Stimulated activated CD4-positive, alpha-beta T cell treated with anti-CD3 and anti-CD28 coated beads, Interleukin-1b, Interleukin-23, amount 100 ng/mL, for 24 hours (primary cell): Measurements from ENCODE around the gene IL22RA1.

ENCODE experiments used
- DNase-seq, 4 experiments: peaks; one replicate each; pipeline ENCODE4 v3.0.0-alpha.2; 2020; ENCODE audit warnings: low read depth in 4 of 4, low spot score in 1 of 4

Gene IL22RA1

DNA sequence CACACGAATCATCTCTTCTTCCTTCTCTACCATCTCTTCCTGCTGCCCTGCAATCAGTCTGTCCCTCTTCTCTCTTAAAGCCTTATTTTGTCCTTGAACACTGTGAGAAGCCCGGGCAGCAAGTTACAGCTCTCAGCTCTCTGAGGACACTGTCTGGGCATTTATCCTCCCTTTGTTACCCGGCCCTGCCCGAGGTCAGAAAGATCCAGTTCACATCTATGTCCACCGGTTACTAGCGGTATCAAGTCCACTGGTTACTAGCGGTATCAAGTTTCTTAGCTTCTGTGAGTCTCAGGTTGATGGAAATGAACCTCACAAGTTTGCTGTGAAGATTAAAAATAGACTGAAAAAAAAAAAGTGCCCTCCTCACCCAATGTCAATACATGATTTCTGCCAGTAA lies 25.3 kb upstream of the IL22RA1 start:
- DNase-seq, result no peak

DNA sequence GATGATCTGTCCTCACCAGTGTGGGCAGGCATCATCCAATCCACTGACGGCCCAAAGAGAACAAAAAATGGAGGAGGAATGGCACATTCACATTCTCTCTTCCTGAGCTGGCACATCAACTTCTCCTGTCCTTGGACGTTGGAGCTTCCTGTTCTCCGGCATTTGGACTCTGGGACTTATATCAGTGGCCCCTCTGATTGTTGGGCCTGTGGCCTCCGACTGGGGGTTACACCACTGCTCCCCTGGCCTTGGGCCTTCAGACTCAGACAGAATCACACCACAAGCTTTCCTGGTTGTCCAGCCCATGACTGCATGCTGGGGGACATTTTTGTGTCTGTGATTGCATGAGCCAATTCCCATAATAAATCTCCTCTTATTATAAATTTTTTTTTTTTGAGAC lies 24.1 kb upstream of the IL22RA1 start:
- DNase-seq, result no peak

DNA sequence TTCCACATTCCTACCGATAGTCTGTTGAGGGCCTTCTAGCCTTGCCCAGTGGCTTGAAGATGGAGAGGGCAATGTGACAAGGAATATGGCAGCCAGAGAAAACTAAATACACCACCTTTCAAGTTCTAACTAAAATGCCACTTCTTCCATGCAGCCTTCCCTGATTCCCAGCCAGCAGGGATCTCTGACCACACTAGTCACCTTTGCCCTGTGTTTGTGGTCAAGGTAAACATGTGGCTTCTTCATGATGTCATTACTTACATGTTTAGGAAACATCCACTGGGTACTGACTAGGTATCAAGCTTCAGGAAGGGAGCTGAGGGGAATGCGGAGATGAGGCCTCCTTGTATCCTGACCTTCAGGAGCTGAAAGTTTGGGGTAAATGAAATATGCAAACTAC lies 22.6 kb upstream of the IL22RA1 start:
- DNase-seq, result no peak

DNA sequence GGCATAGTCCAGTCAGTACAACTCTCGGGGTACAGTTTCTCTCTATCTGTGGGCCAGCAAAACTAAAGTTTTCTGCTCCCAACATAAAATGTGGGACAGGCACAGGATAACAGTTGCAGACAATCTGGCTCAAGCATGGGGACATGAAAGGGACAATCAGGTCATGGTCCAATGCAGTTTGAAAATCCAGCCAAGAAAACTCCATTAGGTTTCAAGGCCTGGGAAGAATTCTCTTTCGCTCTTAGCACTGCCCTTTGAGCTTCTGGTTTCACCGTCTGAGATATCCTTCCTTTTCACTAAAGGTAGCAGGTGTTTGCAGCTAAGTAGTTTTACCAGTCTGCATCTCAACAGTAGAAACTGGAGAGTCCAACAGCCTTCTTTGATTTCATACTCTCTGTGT lies 21.1 kb upstream of the IL22RA1 start:
- no peak for DNase-seq

DNA sequence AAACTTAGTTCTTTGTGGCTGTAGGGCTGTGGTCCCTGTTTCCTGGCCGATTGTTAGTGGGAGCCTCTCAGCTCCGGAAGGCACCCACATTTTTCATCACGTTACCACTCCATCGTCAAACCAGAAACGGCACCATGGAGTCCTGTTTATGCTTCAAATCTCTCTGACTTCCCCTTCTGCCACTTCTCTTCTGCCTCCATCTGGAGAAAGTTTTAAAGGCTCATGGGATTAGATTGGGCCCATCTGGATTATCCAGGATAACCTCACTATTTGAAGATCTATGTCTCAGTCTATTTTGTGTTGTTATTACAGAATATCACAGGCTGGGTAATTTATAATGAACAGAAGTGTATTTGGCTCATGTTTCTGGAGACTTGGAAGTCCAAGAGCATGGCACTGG lies 19.3 kb upstream of the IL22RA1 start:
- no peak for DNase-seq

DNA sequence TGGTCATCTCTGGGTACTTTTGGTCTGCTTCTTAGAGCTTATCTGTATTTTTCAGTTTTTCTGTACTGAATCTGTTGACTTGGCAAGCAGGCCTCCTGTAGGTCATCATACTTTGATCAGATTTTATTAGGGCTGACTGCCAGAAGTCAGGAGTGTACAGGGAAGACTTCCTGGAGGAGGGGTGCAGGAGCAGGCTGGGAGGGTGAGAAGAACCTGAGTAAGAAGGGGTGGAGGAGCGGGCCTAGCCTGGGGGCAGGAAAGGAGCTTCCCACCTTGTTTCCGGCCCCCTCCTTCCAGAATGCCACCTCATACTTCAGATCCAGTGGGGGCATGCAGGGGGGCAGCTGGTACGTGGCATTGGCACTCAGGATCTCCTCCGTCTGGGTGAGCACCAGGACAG lies 18.3 kb upstream of the IL22RA1 start:
- no peak for DNase-seq

DNA sequence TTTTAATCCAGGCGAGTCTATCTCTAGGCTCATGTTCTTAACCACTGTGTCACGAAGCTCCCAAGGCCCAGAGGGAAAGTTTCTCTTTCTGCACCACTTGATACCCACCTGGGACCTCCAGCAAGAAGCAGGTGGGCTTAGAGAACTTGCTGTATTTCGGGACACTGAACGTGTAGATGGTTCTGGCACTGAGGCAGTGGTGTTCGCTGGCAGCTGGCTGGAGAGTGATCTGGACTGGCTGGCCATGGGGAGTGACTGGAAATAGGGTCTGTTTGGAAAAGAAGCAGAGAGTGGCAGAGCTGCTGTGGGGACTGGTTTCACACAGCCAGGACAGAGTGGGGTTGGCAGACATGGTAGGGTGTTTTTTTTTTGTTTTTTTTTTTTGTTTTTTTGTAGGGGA lies 16.4 kb upstream of the IL22RA1 start:
- no peak for DNase-seq

DNA sequence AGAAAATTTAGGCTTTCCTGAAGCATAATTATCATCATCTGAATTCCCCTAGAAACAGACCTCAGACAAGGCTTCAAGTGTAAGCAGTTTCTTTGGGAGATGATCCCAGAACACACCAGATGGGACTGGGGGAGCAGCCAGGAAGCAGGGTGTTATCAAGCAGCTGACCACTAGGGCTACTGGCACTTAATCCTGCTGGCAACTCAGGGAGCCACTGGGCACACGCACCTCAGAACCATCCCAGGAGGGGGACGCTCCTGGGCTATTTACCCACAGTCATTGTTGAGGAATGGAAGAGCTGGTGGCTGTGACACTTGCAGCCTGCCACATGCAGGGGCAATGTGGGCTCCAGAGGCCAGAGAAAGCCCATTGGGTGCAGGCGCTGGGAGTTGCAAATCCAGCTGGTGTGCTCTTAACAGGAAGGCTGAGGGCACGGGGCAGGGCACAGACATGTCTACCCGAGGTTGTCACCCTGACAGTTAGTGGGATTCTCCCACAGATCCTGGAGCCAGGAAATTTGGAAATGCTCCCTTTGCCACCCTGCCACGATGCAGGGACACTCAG lies 15.1 kb upstream of the IL22RA1 start:
- no peak for DNase-seq

DNA sequence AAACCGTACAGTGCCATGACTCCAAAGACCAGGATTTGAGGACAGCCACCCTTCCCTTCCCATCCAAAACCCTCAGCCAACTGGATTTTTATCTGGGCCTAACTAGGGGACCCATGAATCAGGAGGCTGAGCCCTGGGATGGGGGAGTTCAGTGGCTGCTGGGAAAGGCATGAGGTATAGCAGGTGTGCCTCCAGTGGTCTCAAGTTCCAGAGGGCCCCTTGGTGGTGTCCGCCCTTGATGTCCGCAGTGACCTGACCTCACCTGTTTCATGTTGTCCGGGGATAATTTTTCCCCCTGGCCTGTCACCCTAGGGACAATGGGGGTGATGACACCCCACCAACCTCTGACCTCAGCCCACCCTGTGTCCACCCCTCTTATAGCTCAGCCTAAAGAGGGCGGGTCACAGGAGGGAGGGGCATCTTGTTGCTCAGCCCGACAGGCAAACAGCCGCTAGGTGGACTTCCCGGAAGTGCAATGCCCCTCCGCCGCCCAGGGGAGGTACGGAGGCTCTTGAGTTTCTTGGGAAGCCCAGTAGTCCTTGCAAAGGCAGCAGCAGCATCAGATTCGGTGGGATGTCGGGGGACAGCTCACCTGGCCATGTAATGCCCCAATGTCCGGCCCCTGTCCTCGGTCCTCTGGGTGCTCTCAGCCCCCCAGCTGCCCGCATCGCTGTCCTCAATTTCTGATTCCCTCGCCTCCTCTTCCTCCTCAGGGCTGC lies 13.8 kb upstream of the IL22RA1 start:
- DNase-seq, result no peak

DNA sequence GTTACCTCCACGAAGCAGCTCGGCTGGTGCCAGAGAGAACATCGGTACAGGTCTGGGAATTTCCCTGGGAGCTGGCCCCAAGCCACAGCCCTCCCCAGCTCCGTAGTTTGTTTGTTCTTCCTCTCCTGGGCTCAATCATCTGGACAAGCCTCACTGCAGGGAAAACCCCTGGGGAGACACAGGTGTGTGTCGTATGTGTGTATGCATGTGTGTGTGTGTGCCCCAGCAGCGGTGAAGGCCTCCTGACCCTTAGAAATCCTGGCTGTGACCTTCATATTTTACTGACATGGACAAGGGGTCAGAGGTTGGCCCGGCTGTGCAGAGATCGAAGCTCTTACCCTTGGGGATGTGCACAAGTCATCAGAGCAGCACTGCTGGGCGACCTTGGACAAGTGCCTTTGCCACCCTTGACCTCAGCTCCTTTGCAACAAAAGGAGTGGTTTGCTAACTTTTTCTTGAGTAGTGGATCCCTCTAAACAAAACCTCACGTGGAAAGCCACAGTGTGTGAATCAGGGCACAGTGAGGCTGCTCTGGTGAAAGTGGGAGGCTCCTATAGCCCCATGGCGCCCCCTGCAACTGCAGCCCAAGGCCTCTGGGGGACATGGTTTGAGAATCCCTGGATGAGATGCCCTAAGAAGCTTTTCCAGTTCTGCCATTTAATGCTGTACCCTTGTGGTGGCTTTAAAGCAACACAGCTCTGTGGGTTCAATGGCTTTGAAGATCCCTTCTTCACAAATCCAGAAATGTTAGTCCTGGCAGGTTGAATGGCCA lies 12.3 kb upstream of the IL22RA1 start:
- DNase-seq, result no peak

DNA sequence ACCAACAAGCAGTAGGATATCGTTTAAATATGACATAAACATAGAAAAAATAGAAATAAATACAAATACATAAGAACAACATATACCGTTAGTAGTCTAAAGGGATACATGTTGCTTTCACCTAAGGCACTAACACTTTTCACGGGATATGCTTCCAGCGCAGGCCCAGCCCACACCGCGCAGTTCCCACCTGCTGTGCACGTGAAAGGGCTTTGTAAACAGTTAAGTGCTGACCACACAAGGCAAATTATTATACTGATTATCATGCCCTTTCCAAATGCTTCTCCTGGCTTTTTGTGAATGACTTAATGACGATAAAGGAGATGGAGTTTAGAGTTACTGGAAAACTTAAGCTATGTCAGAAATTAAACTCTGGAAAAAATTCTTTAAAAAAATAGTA lies 11.3 kb upstream of the IL22RA1 start:
- DNase-seq, result no peak

DNA sequence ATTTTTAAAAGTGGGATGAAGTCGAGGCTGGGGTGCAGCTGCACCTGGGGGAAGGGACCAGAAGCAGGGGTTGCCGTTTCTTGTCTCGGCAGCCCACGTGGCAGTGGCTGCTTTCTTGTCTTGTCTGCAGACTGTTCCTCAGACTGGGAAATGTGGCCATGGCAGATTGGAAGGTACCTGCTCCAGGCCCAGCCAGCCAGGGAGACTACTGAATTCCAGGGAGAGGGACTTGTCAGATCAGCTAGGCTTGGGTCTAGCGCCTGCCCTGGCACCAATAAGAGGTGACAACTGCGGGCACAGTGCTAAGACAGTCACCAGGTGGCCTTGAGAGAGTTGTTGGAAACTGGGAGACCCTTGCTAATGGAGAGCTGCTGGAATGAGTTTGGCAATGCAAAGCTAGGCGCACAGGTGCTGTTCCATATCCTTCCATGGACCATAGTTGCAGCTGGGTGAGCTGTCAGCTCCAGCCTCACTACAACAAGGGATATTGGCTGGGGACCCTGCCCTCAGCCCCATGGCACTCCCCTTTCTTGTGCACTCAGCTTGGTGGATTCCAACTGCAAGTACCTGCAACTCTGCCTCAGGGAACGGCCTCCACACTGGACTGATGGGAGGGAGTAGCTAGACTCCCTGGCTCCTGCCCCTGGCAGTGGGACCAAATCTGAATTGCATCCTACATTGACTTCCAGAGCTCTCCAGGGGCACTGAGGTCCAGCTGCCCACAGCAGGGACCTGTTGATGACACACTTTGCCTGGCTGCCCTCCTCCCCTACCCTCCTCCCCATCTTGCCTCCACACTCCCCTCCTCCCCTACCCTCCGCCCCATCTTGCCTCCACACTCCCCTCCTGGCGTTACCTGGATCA lies 9.9 kb upstream of the IL22RA1 start:
- DNase-seq, result no peak

DNA sequence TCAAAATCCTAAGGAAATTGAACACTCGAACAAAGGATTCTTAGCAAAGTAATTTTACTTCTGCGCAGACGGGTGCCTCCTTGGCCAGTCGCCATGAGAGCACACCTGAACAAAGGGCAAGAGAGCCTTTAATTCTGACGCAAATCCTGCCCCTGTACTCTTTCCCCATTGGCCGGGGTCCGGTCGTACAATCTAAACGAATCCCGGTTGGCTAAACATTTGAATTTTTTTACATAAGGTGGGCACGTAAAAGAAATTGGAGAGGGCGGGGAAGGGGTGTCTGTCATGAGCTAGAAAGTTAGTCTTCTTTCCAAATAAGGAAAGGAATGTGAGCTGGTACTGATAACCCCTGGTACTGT lies 8.2 kb upstream of the IL22RA1 start:
- no peak for DNase-seq

DNA sequence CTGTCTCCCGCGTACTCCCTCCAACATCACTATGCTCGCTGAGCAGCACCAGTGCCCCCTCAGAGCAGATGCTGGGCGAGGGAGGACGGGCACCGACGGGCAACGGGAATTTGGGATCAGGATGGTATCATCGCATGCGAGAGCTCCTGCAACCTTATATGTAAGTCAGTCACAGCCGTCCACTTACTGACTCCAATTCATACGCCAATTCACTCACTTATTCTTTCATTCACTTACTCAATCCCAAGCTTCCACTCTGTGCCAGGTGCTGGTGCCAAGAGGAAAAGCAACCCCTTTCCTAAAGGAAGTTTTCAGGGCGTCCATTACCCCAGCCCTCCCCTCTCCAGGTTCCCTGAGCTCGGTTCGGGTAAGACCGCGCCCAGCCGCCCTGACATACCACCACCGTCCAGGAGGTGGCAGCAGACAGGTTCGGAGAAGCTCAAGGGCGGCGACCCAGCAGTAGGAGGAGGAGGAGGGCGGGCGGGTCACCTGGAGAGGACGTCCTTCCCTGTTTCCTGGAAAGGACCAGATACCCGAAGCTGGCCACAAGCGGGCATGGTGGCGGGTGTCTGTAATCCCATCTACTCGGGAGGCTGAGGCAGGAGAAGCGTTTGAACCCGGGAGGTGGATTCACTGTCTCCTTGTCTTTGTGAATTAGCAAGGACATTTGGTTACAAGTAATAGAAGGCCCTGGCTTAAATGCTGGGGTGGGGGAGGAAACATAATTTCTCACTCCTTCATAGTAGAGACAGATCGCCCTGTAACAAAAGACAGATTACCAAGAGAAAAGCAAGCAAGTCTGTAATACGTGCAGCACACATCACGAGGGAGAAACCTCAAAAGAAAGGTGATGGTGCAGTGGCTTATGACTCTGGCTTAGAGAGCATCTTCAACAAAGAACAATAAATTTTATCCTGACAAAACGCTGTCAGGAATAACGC lies 7.6 kb upstream of the IL22RA1 start:
- DNase-seq, result peak; percentile 76 to 86 (median 84)

DNA sequence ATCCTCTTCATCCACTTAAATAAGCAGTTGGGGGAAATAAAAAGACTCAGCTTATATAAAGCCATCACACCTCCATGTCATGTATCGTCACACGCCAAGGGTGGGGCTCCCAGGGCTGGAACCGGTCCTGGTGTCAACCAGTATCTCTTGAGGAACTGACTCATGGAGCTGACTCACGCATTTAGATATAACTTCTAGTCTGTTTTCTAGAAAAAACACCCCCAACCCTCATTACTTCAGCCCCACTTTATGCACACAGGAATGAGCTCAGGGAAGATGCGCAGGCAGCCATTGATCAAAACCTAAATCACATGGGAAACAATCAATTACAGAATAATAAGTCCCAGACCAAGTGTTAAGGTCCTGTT lies 6.9 kb upstream of the IL22RA1 start:
- DNase-seq, result peak; percentile 9 to 47 (median 28)

DNA sequence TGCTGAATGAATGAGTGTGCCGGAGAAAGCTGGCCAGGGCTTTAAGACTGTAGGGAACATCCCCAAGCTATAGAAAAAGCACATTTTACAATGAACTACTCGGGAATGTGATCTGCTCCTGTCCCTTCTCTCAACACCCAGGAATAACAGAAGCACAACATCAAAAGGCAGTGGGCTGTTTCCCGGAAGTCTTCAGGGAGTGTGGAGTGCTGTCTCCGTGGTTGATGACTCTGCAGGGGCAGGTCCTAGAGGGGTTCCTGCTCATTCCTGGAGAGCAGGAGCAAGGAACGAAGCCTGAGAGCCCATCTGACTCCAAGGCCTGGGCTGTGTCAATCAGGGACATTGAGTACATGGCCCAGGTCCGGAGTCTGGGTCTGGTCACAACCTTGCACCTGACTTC lies 4.9 kb upstream of the IL22RA1 start:
- DNase-seq, result no peak

DNA sequence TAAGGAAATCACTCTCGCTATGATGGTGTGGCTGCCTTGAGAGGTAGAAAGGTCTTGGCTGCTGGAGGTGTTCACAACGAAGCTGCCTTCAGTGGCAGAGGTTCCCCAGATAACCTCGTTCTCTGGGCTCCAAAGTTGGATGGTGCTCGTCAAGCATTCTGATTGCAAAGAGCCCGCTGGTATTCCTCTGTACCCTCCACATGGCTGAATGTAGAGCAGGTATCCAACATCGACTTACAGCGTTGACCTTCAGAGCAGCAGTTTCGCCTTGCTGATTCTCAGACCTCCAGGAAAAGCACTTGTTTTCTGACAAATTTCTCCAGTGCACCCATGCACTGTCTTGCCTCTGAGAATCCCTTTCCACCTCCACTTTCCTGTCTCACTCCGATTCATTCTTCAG lies 4.3 kb upstream of the IL22RA1 start:
- DNase-seq, result no peak

DNA sequence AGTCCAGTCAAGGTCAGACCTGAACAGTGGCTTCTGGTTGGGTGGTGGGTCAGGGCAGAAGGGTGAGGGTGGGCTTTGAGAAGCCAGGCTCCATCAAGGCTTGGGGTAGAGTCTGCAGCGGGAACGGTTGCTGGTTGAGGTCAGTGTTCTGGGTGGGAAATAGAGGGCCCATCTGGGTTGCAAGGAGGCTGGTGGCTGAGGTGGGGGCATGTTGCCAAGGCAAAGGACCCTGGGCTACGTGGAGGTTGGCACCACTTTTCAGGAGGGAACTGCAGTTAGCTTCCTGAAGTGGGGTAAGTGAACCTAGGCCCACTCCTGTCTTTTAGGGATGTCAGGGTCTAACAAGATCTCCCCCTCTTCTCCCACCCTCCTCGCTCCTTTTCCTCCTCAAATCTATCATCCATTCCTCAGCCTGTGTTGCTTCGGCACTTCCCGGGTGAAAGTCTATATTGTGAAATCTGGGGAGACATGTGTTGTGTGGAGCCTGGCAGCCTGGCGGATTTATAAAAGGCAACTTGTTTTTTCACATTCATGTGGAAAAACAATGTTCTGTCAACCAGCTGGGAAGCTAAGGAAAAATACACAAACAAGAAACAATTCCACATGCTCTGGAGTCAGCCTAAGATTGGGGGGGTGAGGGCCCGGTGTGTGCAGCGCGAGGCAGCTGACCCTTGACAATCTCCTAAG lies 1.5 kb downstream of the IL22RA1 start:
- no peak for DNase-seq

DNA sequence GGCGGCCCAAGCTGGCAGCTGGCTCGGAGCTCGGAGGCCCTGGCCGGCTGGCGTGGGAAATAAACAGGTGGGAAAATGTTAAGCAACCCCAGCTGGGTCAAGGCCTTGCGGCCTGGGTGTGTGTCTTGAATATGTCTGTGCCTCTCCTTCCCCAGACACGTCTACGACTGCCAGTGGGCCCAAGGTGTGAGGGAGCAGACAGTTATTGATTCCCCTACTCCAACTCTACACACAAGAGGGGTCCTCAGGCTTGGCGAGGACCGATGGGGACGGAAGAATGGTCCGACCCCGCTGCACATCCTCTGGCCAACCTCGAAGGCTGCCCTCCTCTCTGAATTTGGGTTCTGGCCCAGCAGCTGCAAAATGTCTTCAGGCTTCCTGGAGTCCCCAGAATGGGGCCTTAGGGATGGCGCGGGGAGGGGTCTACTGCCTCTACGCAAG lies 2.2 kb downstream of the IL22RA1 start:
- no peak for DNase-seq

DNA sequence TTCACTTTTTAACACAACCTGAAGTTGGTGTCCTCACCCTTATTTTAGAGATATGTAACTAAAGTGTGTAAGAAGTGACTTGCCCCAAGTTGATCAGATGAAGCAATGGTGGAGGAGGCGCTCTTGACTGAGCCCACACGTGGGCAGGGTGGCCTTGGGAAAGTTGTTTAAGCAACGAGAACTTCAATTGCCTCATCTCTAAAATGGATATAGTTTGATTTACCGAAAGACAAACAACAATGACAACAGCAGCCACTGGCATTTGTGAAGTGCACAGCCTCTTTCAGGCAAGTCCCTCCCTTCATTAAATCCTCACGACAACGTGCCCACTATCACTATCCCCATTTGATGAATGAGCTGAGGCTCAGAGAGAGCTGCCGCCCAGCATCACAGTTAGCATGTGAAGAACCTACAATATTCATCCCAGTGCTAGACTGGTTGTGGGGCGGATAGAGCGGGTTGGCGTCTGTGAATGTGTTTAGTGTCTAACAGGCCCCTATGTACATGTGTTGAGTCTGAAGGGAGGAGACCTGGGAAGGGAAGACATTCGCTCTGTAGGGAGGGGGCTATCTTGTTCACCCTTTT lies 3.0 kb downstream of the IL22RA1 start:
- no peak for DNase-seq
